GM23248 (cell line): Measurements from ENCODE around the gene LSM14B.

ENCODE experiments used
- EZH2 ChIP-seq: fragments of 200-600 bp; sonication (generic); IDR thresholded peaks from 2 replicates; pipeline ENCODE4 v1.6.1; 2018; ENCODE audit warnings: antibody characterized with exemption, mild to moderate bottlenecking; ENCODE audit not compliant: insufficient read depth, poor library complexity, severe bottlenecking
- EZH2phosphoT487 ChIP-seq: fragments of 200-600 bp; sonication (generic); IDR thresholded peaks from 2 replicates; pipeline ENCODE4 v1.6.1; 2018; ENCODE audit warnings: antibody characterized with exemption, moderate library complexity, mild to moderate bottlenecking, low read depth; ENCODE audit not compliant: insufficient read depth

GRCh38 chr20:62112368-62112767, 9.9 kb upstream of the LSM14B start:
- TF ChIP-seq EZH2 (no peak), EZH2phosphoT487 (no peak)
